Vagina (tissue), 2 donors: ENCODE results near the gene SERPINA3. TPM values are rescaled to one million over a fixed set of nuclear protein-coding genes. Genes with fewer than 3 reads are reported as not detected.

Source experiments
- DNase-seq, 2 donors: peaks; one replicate each; pipeline ENCODE4 v3.0.0-alpha.2; 2017; ENCODE audit errors: extremely low spot score in 2 of 2
- H3K27ac ChIP-seq: fragments of 200-600 bp; sonication (generic); one replicate; pipeline ENCODE4 v1.5.1; 2019
- H3K27me3 ChIP-seq: fragments of 200-600 bp; sonication (generic); one replicate; pipeline ENCODE4 v1.5.1; 2019
- H3K36me3 ChIP-seq, 2 donors: fragments of 200-600 bp; sonication (generic); one replicate each; pipeline ENCODE4 v1.5.1; 2017 to 2019
- H3K4me1 ChIP-seq: fragments of 200-600 bp; sonication (generic); one replicate; pipeline ENCODE4 v1.5.1; 2019
- H3K4me3 ChIP-seq, 2 donors: fragments of 200-600 bp; sonication (generic); 1 replicate in 1 of 2; 2 replicates in 1 of 2; pipeline ENCODE4 v1.5.1; 2016 to 2019
- H3K9me3 ChIP-seq: fragments of 200-600 bp; sonication (generic); one replicate; pipeline ENCODE4 v1.5.1; 2019
- POLR2A ChIP-seq, 2 donors: fragments of 450-650 bp; IDR thresholded peaks; one replicate each; pipeline ENCODE4 v1.6.1; 2017; ENCODE audit warnings: antibody characterized with exemption in 2 of 2, mild to moderate bottlenecking in 2 of 2, moderate library complexity in 2 of 2
- POLR2AphosphoS5 ChIP-seq, 2 donors: sonication (generic); formaldehyde crosslinking; IDR thresholded peaks; one replicate each; pipeline ENCODE4 v1.9.0; 2017; ENCODE audit warnings: antibody characterized with exemption in 2 of 2, mild to moderate bottlenecking in 2 of 2, low read depth in 1 of 2; ENCODE audit not compliant: insufficient read depth in 1 of 2
- intact Hi-C: fragments of 100-400 bp; cut with DNase I; formaldehyde crosslinking; loops from one replicate; pipeline ENCODE4 v1.15.1; 2023
- total RNA-seq: library from RNA; depleted of rRNA; stranded (reverse); fragments of >200 nt; gene quantifications from one replicate; pipeline ENCODE4 v1.2.3, GENCODE V29; 2016
- TF ChIP-seq, protein P1 (sequence below), 3 experiments: fragments of 450-650 bp in 2 of 3; fragments of 200-600 bp in 1 of 3; sonication (generic) in 1 of 3; IDR thresholded peaks; one replicate each; pipeline ENCODE4 v1.5.1; 2017 to 2019; ENCODE audit warnings: antibody characterized with exemption in 3 of 3, mild to moderate bottlenecking in 2 of 3, moderate library complexity in 2 of 3

Gene SERPINA3
- total RNA-seq, result 328 TPM

DNA sequence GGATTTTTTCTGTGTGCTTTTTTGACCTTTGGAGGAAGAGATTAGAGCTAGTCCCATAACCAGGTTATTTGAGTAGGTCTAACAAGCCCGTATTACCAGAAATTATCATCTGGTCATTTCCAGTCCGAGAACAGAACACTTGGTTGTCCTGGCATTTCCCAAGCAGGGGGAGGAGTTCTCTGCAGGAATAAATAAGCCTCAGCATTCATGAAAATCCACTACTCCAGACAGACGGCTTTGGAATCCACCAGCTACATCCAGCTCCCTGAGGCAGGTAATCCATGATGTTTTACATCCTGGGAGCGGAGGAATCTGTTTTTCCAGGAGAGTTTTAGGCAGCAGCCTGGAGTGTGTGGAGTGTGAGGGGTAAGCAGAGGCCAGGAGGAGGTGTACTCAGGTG is at the start of gene SERPINA3:
Gene SERPINA3, plus strand, starts transcription at position 218 of the 400 bp plus-strand sequence. CDS start 2,051 bp downstream, outside the sequence.
- intact Hi-C loops, result no loop called here
- Histone ChIP-seq H3K27me3 (no peaks in the 10 kb centered on the region), H3K4me3 (peak within 1 kb of the TSS; percentile 15 to 16), H3K27ac (peak within 1 kb of the TSS; percentile 74), H3K4me1 (peaks cover 29% of the 10 kb centered on the region), H3K36me3 (no peaks in the 10 kb centered on the region), H3K9me3 (no peaks in the 10 kb centered on the region)
- peak in 1 of 2 donors; percentile 9 for TF ChIP-seq POLR2AphosphoS5 (IDR thresholded peaks at IDR 0.05; ENCODE audit: insufficient read depth in 1 of 2, low read depth in 1 of 2)
- TF ChIP-seq, protein P1, sequence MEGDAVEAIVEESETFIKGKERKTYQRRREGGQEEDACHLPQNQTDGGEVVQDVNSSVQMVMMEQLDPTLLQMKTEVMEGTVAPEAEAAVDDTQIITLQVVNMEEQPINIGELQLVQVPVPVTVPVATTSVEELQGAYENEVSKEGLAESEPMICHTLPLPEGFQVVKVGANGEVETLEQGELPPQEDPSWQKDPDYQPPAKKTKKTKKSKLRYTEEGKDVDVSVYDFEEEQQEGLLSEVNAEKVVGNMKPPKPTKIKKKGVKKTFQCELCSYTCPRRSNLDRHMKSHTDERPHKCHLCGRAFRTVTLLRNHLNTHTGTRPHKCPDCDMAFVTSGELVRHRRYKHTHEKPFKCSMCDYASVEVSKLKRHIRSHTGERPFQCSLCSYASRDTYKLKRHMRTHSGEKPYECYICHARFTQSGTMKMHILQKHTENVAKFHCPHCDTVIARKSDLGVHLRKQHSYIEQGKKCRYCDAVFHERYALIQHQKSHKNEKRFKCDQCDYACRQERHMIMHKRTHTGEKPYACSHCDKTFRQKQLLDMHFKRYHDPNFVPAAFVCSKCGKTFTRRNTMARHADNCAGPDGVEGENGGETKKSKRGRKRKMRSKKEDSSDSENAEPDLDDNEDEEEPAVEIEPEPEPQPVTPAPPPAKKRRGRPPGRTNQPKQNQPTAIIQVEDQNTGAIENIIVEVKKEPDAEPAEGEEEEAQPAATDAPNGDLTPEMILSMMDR (IDR thresholded peaks at IDR 0.05), result no peak
- no peak for DNase-seq

DNA sequence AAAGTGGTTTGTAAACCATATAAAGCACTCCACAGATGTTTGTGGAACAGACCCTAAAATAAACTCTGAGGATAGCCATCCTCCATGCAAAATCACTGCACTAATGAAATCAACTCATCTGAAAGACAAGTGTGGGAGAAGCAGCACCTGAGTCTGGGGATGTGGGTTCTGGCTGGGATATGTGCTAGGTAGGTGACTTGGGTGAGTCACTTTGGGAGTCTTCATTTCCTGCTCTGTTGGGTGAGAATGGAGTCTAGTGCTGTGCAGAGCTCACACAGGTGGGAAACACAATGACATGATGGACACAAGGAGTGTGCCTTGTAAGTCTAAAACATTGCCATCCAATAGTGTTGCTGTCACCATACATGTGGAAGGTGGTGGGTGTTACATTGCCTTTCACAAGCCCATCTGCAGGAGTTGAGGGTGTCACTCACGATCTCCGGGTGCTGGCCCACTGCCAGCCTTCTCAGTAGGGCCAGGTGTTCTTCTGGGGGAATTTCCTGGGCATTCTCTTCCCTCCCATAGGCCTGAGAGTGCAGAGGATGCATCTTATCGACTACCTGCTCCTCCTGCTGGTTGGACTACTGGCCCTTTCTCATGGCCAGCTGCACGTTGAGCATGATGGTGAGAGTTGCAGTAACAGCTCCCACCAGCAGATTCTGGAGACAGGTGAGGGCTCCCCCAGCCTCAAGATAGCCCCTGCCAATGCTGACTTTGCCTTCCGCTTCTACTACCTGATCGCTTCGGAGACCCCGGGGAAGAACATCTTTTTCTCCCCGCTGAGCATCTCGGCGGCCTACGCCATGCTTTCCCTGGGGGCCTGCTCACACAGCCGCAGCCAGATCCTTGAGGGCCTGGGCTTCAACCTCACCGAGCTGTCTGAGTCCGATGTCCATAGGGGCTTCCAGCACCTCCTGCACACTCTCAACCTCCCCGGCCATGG is 49.0 kb upstream of the SERPINA3 start:
- intact Hi-C loops, result no loop called here
- H3K36me3 ChIP-seq, result no peaks in the 10 kb centered on the region
- DNase-seq, result no peak

DNA sequence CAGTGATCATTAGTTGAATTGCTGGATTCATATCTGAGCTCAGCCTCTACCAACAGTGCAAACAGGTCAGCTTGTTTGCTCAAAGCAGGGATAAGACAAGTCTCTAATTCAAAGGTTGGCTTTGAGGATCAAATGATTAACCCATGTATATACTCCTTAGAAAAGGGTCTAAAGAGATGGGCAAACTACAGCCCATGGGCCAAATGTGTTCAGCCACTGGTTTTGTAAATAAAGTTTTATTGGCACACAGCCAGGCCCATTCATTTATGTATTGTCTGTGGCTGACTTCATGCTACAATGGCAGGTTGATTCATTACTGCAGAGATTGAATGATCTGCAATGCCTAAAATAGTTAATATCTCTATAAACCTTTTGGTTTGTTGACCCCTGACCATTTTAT is 47.8 kb upstream of the SERPINA3 start:
- DNase-seq, result no peak
- Histone ChIP-seq H3K27me3 (no peaks in the 10 kb centered on the region), H3K9me3 (no peaks in the 10 kb centered on the region), H3K36me3 (no peaks in the 10 kb centered on the region), H3K4me1 (no peaks in the 10 kb centered on the region), H3K27ac (no peak overlapping the region), H3K4me3 (no peak overlapping the region)
- TF ChIP-seq, protein P1 (IDR thresholded peaks at IDR 0.05), result no peak
- TF ChIP-seq POLR2A (IDR thresholded peaks at IDR 0.05), result no peak
- no peak for TF ChIP-seq POLR2AphosphoS5 (IDR thresholded peaks at IDR 0.05; ENCODE audit: insufficient read depth in 1 of 2, low read depth in 1 of 2)
- intact Hi-C loops, result no loop called here

More for the DNA sequence above, 49.0 kb upstream of the SERPINA3 start:
- Histone ChIP-seq H3K4me1 (no peaks in the 10 kb centered on the region), H3K9me3 (no peaks in the 10 kb centered on the region), H3K4me3 (no peak overlapping the region), H3K27me3 (no peaks in the 10 kb centered on the region), H3K27ac (no peak overlapping the region)
- TF ChIP-seq POLR2AphosphoS5 (IDR thresholded peaks at IDR 0.05; ENCODE audit: insufficient read depth in 1 of 2, low read depth in 1 of 2), result no peak
- TF ChIP-seq, protein P1 (IDR thresholded peaks at IDR 0.05), result no peak
- no peak for TF ChIP-seq POLR2A (IDR thresholded peaks at IDR 0.05)

DNA sequence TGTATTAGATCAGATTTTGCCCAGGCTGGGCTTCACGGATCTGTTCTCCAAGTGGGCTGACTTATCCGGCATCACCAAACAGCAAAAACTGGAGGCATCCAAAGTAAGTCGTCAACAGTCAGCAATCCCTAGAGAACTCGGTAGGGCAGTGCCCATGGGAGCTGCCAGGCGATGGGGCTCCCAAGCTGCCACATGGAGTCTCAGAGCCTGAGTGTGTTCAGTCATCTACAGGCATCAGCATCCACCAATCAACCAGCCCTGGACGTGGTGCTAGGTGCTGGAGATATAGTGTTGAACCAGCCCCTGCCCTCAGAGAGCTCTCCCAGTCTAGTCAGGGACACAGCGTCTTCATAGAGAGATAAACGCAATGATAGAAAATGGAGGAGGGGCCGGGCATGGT is 44.0 kb upstream of the SERPINA3 start:
- Histone ChIP-seq H3K36me3 (no peaks in the 10 kb centered on the region), H3K4me1 (peaks cover 9% of the 10 kb centered on the region), H3K27me3 (no peaks in the 10 kb centered on the region), H3K9me3 (no peaks in the 10 kb centered on the region), H3K4me3 (no peak overlapping the region), H3K27ac (no peak overlapping the region)
- intact Hi-C loops, result no loop called here
- no peak for DNase-seq
- TF ChIP-seq POLR2A (IDR thresholded peaks at IDR 0.05), result no peak
- TF ChIP-seq, protein P1 (IDR thresholded peaks at IDR 0.05), result no peak
- no peak for TF ChIP-seq POLR2AphosphoS5 (IDR thresholded peaks at IDR 0.05; ENCODE audit: insufficient read depth in 1 of 2, low read depth in 1 of 2)
